HG02763 (cell line): ENCODE measurements around the gene SATL1.
"Not testable (repeated sequence)": the region's sequence is repeated elsewhere in the genome, so short reads cannot be mapped to it uniquely, and the experiment has no call there.

ENCODE experiments used
- ATAC-seq: cut with Tn5 transposase; IDR thresholded peaks from one replicate; pipeline ENCODE4 v1.9.1; 2021; ENCODE audit warnings: mild to moderate bottlenecking, moderate library complexity; ENCODE audit not compliant: unreplicated experiment

SATL1 gene

GRCh38 chrX:85243761-85244449 lies at the start of gene SATL1, which contains the start of gene ZNF711:
TSS of gene SATL1 (minus strand) at chrX:85243779. CDS start at chrX:85108968, 134,811 bp downstream.
TSS of gene ZNF711 (plus strand) at chrX:85243991. CDS start at chrX:85247573, 3,582 bp downstream.
- peak; percentile 58 for ATAC-seq

GRCh38 chrX:85288992-85289723 lies 45.6 kb upstream of the SATL1 start:
- no peak for ATAC-seq

DNA sequence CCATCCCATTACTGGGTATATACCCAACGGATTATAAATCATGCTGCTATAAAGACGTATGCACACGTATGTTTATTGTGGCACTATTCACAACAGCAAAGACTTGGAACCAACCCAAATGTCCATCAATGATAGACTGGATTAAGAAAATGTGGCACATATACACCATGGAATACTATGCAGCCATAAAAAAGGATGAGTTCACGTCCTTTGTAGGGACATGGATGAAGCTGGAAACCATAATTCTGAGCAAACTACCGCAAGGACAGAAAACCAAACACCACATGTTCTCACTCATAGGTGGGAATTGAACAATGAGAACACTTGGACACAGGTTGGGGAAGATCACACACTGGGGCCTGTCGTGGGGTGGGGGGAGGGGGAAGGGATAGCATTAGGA lies 41.7 kb upstream of the SATL1 start:
- ATAC-seq, result not testable (repeated sequence)

GRCh38 chrX:85244450-85245211 lies 1.1 kb upstream of the SATL1 start:
- ATAC-seq, result peak; percentile 29

DNA sequence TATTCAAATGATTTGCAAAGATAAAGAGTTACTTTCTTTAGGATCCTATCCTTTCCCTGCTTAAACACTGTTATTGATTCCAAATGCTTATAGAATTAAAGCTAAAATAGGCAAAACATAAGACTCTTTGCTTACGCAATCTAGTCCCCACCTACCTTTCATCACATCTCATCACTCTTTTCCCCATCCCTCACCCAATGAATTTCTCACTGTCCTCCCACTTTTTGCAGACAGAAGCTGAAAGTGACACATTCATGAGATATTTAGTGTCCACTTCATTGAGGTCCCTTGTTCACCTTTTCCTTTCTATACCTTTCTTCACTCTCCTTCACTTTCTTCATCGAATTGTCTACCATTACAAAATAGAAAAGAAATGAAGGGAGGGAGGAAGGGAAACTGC lies 424 bp downstream of the SATL1 start:
- no peak for ATAC-seq

DNA sequence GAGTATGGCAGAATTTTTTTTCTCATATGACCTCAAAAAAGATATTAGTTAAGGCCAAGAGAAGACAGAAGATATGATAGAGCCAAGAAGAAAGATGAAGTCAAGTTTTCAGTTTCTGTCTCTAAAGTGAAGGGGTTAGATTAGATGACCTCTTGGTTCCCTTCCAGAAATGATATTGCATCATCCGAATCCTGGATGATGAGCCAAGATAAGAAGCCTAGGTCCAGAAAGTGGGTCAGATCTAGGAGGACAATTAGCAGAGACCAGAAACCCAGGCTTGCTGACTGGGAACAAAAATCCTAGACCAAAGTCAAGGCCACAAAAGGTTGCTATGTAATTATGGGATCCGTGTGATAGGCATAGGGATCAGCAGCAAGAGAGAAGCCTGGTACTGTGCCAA lies 20.2 kb downstream of the SATL1 start:
- ATAC-seq, result no peak

GRCh38 chrX:85221361-85221760 lies 22.2 kb downstream of the SATL1 start:
- ATAC-seq, result no peak

DNA sequence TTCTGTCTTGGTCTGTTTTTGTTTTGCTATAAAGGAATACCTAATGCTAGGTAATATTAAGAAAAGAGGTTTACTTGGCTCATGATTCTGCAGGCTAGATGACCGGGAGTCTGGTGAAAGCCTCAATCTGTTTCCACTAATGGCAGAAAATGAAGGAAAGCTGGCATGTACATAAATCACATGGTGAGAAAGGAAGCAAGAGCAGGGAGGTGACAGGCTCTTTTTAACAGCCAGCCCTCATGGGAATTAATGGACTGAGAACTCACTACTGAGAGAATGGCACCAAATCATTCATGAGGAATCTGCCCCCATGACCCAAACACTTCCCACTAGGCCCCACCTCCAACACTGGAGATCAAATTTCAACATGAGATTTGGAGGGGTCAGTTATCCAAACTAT lies 27.6 kb downstream of the SATL1 start:
- no peak for ATAC-seq

GRCh38 chrX:85213792-85214530 lies 29.6 kb downstream of the SATL1 start:
- no peak for ATAC-seq

- ATAC-seq, result no peak
Observed at GRCh38 chrX:85203461-85203970, 40.1 kb downstream of the SATL1 start.

GRCh38 chrX:85196319-85196718 lies 47.3 kb downstream of the SATL1 start:
- ATAC-seq, result no peak

GRCh38 chrX:85159644-85160043 lies 83.9 kb downstream of the SATL1 start:
- no peak for ATAC-seq

GRCh38 chrX:85140964-85141363 lies 102.6 kb downstream of the SATL1 start:
- ATAC-seq, result peak; percentile 74

- no peak for ATAC-seq
Observed at GRCh38 chrX:85139422-85139821, 104.2 kb downstream of the SATL1 start.

DNA sequence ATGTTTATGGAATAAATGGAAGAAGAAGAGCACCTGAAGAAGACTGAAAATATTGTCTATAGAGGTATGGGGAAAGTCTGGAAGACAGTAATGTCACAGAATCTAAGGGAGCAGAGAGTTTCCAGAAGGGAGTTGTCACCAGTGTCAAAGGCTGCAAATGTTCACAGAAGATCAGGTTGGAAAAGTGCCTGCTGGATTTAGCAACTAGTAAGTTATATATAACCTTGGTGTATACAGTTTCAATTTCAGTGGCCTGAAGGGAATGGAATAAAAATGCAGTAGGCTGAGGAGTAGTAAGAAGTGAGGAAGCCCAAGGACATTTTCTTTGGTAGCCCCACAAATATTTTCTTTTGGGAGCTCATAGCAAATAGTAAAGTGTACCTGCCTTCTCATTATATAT lies 107.2 kb downstream of the SATL1 start:
- no peak for ATAC-seq

GRCh38 chrX:85115252-85115651 lies 128.3 kb downstream of the SATL1 start:
- no peak for ATAC-seq

DNA sequence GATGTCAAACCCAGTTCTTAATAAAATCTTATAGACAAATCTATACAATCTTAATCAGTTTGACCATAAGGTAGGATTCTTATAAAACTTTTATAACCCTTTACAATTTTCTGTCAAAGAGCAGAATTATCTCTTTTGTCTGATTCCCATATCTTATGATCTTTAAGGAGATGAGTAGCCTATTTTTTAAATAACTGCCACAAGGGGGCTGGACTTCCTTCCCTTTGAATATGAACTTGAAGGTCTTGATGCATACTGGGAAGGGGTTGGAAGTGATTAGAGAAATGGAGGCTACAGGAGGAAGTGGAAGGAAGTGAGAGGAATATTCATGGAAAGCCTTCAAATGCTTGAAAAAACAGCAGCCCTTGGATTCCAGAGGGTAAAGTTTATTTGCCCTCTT lies 128.8 kb downstream of the SATL1 start:
- no peak for ATAC-seq

GRCh38 chrX:85114171-85114570 lies 129.4 kb downstream of the SATL1 start:
- ATAC-seq, result no peak

GRCh38 chrX:85113746-85114145 lies 129.8 kb downstream of the SATL1 start:
- ATAC-seq, result no peak

- no peak for ATAC-seq
Observed at GRCh38 chrX:85112293-85112692, 131.3 kb downstream of the SATL1 start.

DNA sequence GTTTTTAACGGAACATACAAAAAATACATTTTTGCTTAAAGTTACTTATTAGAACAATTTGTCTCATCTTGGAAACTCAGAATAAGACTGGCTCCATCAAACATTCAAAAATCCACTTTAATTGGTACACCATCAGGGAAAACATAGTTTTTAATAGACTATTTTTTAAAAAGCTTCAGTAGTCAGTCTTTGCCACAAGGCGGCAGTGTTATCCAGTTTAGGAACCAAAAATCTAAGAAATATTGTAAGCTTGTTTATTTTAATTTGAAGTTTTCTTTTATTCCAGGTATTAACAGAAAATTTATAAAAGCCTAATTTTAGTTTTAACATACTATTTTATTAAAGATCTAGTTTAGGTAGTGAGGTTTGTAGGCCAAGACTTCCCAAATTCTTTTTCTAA lies 132.2 kb downstream of the SATL1 start:
- no peak for ATAC-seq
